Parathyroid adenoma (tissue), 2 donors: ENCODE measurements around the gene BMPER.

Experiments
- H2AFZ ChIP-seq: fragments of 300-600 bp; sonication (generic); one replicate; pipeline ENCODE4 v1.7.0; 2017; ENCODE audit warnings: antibody characterized with exemption, mild to moderate bottlenecking
- H3K27ac ChIP-seq: fragments of 300-600 bp; sonication (generic); one replicate; pipeline ENCODE4 v1.7.0; 2017
- H3K27me3 ChIP-seq: fragments of 300-600 bp; sonication (generic); one replicate; pipeline ENCODE4 v1.7.0; 2017; ENCODE audit warnings: low read length; ENCODE audit not compliant: control insufficient read depth, insufficient read depth
- H3K36me3 ChIP-seq: fragments of 300-600 bp; sonication (generic); one replicate; pipeline ENCODE4 v1.7.0; 2017; ENCODE audit warnings: low read length; ENCODE audit not compliant: control insufficient read depth, insufficient read depth
- H3K4me1 ChIP-seq: fragments of 300-600 bp; sonication (generic); one replicate; pipeline ENCODE4 v1.7.0; 2017; ENCODE audit warnings: control low read depth
- H3K4me2 ChIP-seq: fragments of 300-600 bp; sonication (generic); one replicate; pipeline ENCODE4 v1.7.0; 2017; ENCODE audit warnings: low read length
- H3K4me3 ChIP-seq: fragments of 300-600 bp; sonication (generic); one replicate; pipeline ENCODE4 v1.7.0; 2017; ENCODE audit warnings: low read depth, low read length
- H3K79me2 ChIP-seq: fragments of 300-600 bp; sonication (generic); one replicate; pipeline ENCODE4 v1.7.0; 2017; ENCODE audit warnings: control low read depth
- H3K9ac ChIP-seq: fragments of 300-600 bp; sonication (generic); one replicate; pipeline ENCODE4 v1.7.0; 2017; ENCODE audit warnings: mild to moderate bottlenecking
- H3K9me3 ChIP-seq: fragments of 300-600 bp; sonication (generic); one replicate; pipeline ENCODE4 v1.7.0; 2017; ENCODE audit warnings: low read length; ENCODE audit not compliant: control insufficient read depth
- CTCF ChIP-seq: fragments of 300-600 bp; sonication (generic); IDR thresholded peaks from one replicate; pipeline ENCODE4 v1.7.0; 2017; ENCODE audit warnings: antibody characterized with exemption, mild to moderate bottlenecking
- donor health status: primary hyperparathyroidism.

Gene BMPER

GRCh38 chr7:34069676-34070075 is 164.3 kb downstream of the BMPER start:
- Histone ChIP-seq H3K4me3 (no peak overlapping the region), H3K79me2 (no peaks in the 10 kb centered on the region), H3K36me3 (no peaks in the 10 kb centered on the region), H3K9ac (no peak overlapping the region), H3K27ac (no peak overlapping the region), H3K9me3 (no peaks in the 10 kb centered on the region), H2AFZ (no peak overlapping the region), H3K4me2 (no peak overlapping the region), H3K27me3 (no peaks in the 10 kb centered on the region), H3K4me1 (no peaks in the 10 kb centered on the region)
- TF ChIP-seq CTCF = no peak

GRCh38 chr7:34070511-34071323 is 165.4 kb downstream of the BMPER start:
- no peak overlapping the region for H2AFZ ChIP-seq
- H3K4me2 ChIP-seq = no peak overlapping the region
- no peaks in the 10 kb centered on the region for H3K79me2 ChIP-seq
- no peak overlapping the region for H3K27ac ChIP-seq
- no peak overlapping the region for H3K4me3 ChIP-seq
- no peaks in the 10 kb centered on the region for H3K27me3 ChIP-seq
- no peaks in the 10 kb centered on the region for H3K4me1 ChIP-seq
- no peaks in the 10 kb centered on the region for H3K9me3 ChIP-seq
- H3K36me3 ChIP-seq = no peaks in the 10 kb centered on the region
- H3K9ac ChIP-seq = no peak overlapping the region
- no peak for TF ChIP-seq CTCF

- H3K36me3 ChIP-seq = no peaks in the 10 kb centered on the region
- H2AFZ ChIP-seq = no peak overlapping the region
- no peak overlapping the region for H3K9ac ChIP-seq
- H3K79me2 ChIP-seq = no peaks in the 10 kb centered on the region
- H3K9me3 ChIP-seq = no peaks in the 10 kb centered on the region
- no peak overlapping the region for H3K27ac ChIP-seq
- H3K4me1 ChIP-seq = no peaks in the 10 kb centered on the region
- TF ChIP-seq CTCF = no peak
- H3K4me3 ChIP-seq = no peak overlapping the region
- no peaks in the 10 kb centered on the region for H3K27me3 ChIP-seq
- no peak overlapping the region for H3K4me2 ChIP-seq
These were observed 168.3 kb downstream of the BMPER start for GRCh38 chr7:34073676-34074075.

GRCh38 chr7:34074421-34074820 is 169.1 kb downstream of the BMPER start:
- Histone ChIP-seq H3K27me3 (no peaks in the 10 kb centered on the region), H3K9me3 (no peaks in the 10 kb centered on the region), H3K36me3 (no peaks in the 10 kb centered on the region)

More at GRCh38 chr7:34074421-34074820, 169.1 kb downstream of the BMPER start:
- no peak for TF ChIP-seq CTCF
- Histone ChIP-seq H3K4me3 (no peak overlapping the region), H3K79me2 (no peaks in the 10 kb centered on the region), H3K9ac (no peak overlapping the region), H3K4me2 (no peak overlapping the region), H3K4me1 (no peaks in the 10 kb centered on the region), H3K27ac (no peak overlapping the region), H2AFZ (no peak overlapping the region)
